Esophagus squamous epithelium (tissue), 5 donors: ENCODE data around the gene CENPU. TPM values are rescaled to one million over a fixed set of nuclear protein-coding genes. Genes with fewer than 3 reads are reported as not detected.
A peak's percentile ranks its signal among the peaks of the same experiment; 100 is the strongest.

ENCODE experiments used
- DNase-seq: peaks from one replicate; lab custom pipeline; 2025; lab: John Stamatoyannopoulos, UW
- H3K27ac ChIP-seq, 4 donors: fragments of 200-600 bp; sonication (generic); one replicate each; pipeline ENCODE4 v1.5.1; 2016 to 2019; ENCODE audit warnings: mild to moderate bottlenecking in 1 of 4
- H3K27me3 ChIP-seq, 4 donors: fragments of 200-600 bp; sonication (generic); 1 replicate in 3 of 4; 2 replicates in 1 of 4; pipeline versions ENCODE4 v1.5.1 to v1.6.0; 2017 to 2021; ENCODE audit warnings: antibody characterized with exemption in 1 of 4
- H3K36me3 ChIP-seq, 3 donors: fragments of 200-600 bp; sonication (generic); one replicate each; pipeline ENCODE4 v1.5.1; 2016 to 2019
- H3K4me1 ChIP-seq, 3 donors: fragments of 200-600 bp; sonication (generic); one replicate each; pipeline ENCODE4 v1.5.1; 2017 to 2019
- H3K4me3 ChIP-seq, 4 donors: fragments of 200-600 bp; sonication (generic); 1 replicate in 3 of 4; 2 replicates in 1 of 4; pipeline ENCODE4 v1.5.1; 2016 to 2019; ENCODE audit warnings: mild to moderate bottlenecking in 2 of 4, moderate library complexity in 1 of 4
- H3K9me3 ChIP-seq, 3 donors: fragments of 200-600 bp; sonication (generic); one replicate each; pipeline ENCODE4 v1.5.1; 2016 to 2019
- CTCF ChIP-seq, 6 experiments: fragments of 450-650 bp in 4 of 6; fragments of 200-600 bp in 2 of 6; sonication (generic) in 2 of 6; IDR thresholded peaks; one replicate each; pipeline ENCODE4 v1.5.1; 2016 to 2019; ENCODE audit warnings: antibody characterized with exemption in 6 of 6, mild to moderate bottlenecking in 4 of 6, moderate library complexity in 4 of 6
- POLR2A ChIP-seq, 4 donors: fragments of 450-650 bp; IDR thresholded peaks; one replicate each; pipeline ENCODE4 v1.6.1; 2017; ENCODE audit warnings: antibody characterized with exemption in 4 of 4, mild to moderate bottlenecking in 4 of 4, moderate library complexity in 3 of 4
- WGBS, 2 donors: methylation state at CpG; one replicate each; pipeline ENCODE4 v1.1.5; 2018; 5-methylcytosine and 5-hydroxymethylcytosine counted together
- intact Hi-C: fragments of 100-400 bp; cut with DNase I; formaldehyde crosslinking; loops from one replicate; pipeline ENCODE4 v1.15.0; 2022
- total RNA-seq, 4 donors: library from RNA; depleted of rRNA; stranded (reverse); fragments of >200 nt; gene quantifications; one replicate each; pipeline ENCODE4 v1.1.0, GENCODE V29; 2016
- donor health status: DM: yes; HTN: yes; CAD: no.

CENPU gene
- total RNA-seq, 4 donors from 2014 or later = 4.8 to 34.6 (median 18.1) TPM

GRCh38 chr4:184760681-184761080 lies 26.8 kb upstream of the CENPU start:
- DNase-seq = no peak
- WGBS, 2 donors = 89% methylated on average over 5 of the region's 5 CpGs
- TF ChIP-seq POLR2A (IDR thresholded peaks at IDR 0.05) (no peak), CTCF (IDR thresholded peaks at IDR 0.05) (no peak)
- intact Hi-C loops = no loop called here
- Histone ChIP-seq H3K9me3 (no peaks in the 10 kb centered on the region), H3K4me3 (no peak overlapping the region), H3K4me1 (peaks cover 0 to 6% (median 0%) of the 10 kb centered on the region in 3 donors), H3K27me3 (no peaks in the 10 kb centered on the region), H3K36me3 (peaks cover 6 to 92% (median 7%) of the 10 kb centered on the region in 3 donors), H3K27ac (no peak overlapping the region)

- TF ChIP-seq POLR2A (IDR thresholded peaks at IDR 0.05) = no peak
- no peak for TF ChIP-seq CTCF (IDR thresholded peaks at IDR 0.05)
- no peak for DNase-seq
- H3K9me3 ChIP-seq = no peaks in the 10 kb centered on the region
- intact Hi-C loops = no loop called here
- H3K27me3 ChIP-seq = no peaks in the 10 kb centered on the region
- peaks cover 5 to 70% (median 6%) of the 10 kb centered on the region in 3 donors for H3K36me3 ChIP-seq
- H3K4me1 ChIP-seq = peaks cover 0 to 18% (median 3%) of the 10 kb centered on the region in 3 donors
- peak overlapping the region in 1 of 4 donors; percentile 17 for H3K27ac ChIP-seq
- WGBS, 2 donors = 32 to 41% methylated on average over 2 of the region's 2 CpGs
- no peak overlapping the region for H3K4me3 ChIP-seq
Measured at GRCh38 chr4:184757810-184758209, 23.9 kb upstream of the CENPU start.

DNA sequence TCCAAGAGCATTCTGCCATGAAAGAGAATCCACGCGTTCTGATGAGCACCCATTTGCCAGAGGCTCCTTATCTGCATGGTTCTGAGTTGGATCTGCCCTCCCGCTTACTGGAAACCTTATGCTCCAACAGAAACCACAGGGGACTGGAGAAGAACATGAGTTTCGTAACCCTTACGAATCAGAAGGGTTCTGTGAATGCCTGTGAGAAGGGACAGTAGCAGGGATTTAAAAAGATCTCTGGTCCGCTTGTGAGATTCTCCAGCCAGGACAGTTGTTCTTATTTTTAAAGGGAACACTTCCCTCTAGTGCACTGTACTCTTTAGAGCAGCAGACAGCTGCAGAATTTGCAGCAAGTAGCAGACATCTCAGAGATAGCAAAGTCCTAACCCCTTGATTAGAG lies 22.5 kb upstream of the CENPU start:
- 65 to 77% methylated on average over 6 of the region's 6 CpGs for WGBS, 2 donors

DNA sequence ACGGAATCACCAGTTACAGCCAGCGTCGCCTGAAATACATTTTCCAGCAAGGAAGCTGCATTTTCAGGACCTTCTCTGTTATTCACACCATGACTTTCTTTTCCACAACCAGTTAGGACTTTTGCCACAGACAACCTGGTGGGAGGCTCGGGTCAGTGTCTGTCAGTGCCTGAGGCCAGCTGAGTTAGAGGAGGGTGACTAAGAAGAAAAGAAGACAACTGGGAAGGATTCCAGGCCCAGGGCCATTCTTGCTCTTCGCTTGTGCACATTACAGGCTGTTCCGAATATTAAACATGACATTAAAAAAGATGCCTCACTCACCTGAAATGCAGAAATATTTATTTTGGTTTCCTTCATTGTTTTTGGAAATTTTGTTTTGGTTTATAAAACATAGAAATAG lies 21.4 kb upstream of the CENPU start:
- H3K9me3 ChIP-seq = no peaks in the 10 kb centered on the region
- H3K27me3 ChIP-seq = no peaks in the 10 kb centered on the region
- no peak for DNase-seq
- no peak overlapping the region for H3K4me3 ChIP-seq
- 36 to 56% methylated on average over 6 of the region's 6 CpGs for WGBS, 2 donors
- peaks cover 0 to 18% (median 3%) of the 10 kb centered on the region in 3 donors for H3K4me1 ChIP-seq
- intact Hi-C loops = no loop called here
- peaks cover 2 to 45% (median 5%) of the 10 kb centered on the region in 3 donors for H3K36me3 ChIP-seq
- TF ChIP-seq CTCF (IDR thresholded peaks at IDR 0.05) = no peak
- TF ChIP-seq POLR2A (IDR thresholded peaks at IDR 0.05) = no peak
- H3K27ac ChIP-seq = peak overlapping the region; percentile 12 to 59 (median 49)

More for the DNA sequence above, 22.5 kb upstream of the CENPU start:
- TF ChIP-seq POLR2A (IDR thresholded peaks at IDR 0.05) (no peak), CTCF (IDR thresholded peaks at IDR 0.05) (no peak)
- intact Hi-C loops = no loop called here
- Histone ChIP-seq H3K27ac (peak overlapping the region in 1 of 4 donors; percentile 54), H3K36me3 (peaks cover 5 to 56% (median 6%) of the 10 kb centered on the region in 3 donors), H3K9me3 (no peaks in the 10 kb centered on the region), H3K4me3 (no peak overlapping the region), H3K27me3 (no peaks in the 10 kb centered on the region), H3K4me1 (peaks cover 0 to 18% (median 3%) of the 10 kb centered on the region in 3 donors)
- no peak for DNase-seq

DNA sequence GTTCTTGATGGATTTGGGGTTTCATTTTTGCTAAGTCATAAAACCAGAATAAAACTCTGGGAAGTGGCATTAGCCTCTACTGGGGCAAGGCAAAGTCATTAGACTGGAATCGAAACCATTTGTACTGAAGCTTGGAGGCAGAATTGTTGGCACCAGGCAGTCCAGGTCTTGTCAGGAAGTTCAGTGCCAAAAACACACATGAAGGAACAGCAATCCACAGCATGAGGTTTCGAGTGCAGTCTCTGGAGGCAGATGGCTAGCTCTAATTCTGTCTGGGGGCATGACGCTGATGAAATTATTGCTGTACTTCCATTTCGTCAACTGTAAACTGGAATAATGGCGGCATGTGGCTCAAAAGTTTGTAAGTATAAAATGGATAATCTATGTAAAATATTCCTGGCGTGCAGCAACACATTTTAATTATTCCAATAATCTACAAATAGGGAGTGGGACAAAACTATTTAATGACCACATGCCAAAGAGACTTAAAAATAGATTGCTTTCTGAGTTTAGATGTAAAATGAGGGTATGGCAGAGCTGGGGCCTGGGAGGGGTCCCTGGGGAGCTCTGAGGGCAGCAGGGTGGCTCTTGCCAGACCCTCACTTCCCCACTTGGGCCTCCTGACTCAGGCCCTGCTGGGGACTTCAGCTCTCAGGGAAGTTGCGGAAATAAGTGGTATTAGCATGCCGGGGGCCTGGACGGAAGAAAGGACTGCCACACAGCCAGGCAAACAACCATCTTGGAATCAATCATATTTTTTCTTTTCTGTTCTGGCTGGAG lies 18.8 kb upstream of the CENPU start:
- no peak for DNase-seq
- Histone ChIP-seq H3K9me3 (no peaks in the 10 kb centered on the region), H3K27me3 (no peaks in the 10 kb centered on the region), H3K4me3 (no peak overlapping the region), H3K4me1 (peaks cover 16 to 42% (median 17%) of the 10 kb centered on the region in 3 donors), H3K27ac (no peak overlapping the region), H3K36me3 (peaks cover 0 to 26% (median 5%) of the 10 kb centered on the region in 3 donors)
- TF ChIP-seq CTCF (IDR thresholded peaks at IDR 0.05) = no peak
- TF ChIP-seq POLR2A (IDR thresholded peaks at IDR 0.05) = no peak
- intact Hi-C loops = no loop called here
- WGBS, 2 donors = 86 to 92% methylated on average over 8 to 9 of the region's 9 CpGs
